ENCODE data around the gene NLGN3.

Gene NLGN3

DNA sequence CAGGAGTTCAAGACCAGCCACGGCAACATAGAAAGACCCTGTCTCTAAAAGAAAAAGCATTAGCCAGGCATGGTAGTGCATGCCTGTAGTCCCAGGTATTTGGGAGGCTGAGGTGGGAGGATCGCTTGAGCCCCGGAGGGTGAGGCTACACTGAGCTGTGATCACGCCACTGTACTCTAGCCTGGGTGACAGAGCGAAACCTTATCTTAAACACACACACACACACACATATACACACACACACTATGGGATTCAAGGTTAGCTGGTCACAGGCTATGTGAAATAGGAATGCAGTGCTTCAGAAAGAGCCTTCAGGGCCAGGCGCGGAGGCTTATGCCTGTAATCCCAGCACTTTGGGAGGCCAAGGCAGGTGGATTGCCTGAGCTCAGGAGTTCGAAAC is 23.5 kb downstream of the NLGN3 start:
- H3K4me3 ChIP-seq (replicated peaks; ENCODE audit: low read depth, low read length) = no peak overlapping the region

GRCh38 chrX:71169586-71169985 is 24.9 kb downstream of the NLGN3 start:
- H3K4me3 ChIP-seq (replicated peaks; ENCODE audit: low read depth, low read length) = no peak overlapping the region
- DNase-seq (ENCODE audit: extremely low read depth, low read depth) = no peak
- TF ChIP-seq, protein P1, sequence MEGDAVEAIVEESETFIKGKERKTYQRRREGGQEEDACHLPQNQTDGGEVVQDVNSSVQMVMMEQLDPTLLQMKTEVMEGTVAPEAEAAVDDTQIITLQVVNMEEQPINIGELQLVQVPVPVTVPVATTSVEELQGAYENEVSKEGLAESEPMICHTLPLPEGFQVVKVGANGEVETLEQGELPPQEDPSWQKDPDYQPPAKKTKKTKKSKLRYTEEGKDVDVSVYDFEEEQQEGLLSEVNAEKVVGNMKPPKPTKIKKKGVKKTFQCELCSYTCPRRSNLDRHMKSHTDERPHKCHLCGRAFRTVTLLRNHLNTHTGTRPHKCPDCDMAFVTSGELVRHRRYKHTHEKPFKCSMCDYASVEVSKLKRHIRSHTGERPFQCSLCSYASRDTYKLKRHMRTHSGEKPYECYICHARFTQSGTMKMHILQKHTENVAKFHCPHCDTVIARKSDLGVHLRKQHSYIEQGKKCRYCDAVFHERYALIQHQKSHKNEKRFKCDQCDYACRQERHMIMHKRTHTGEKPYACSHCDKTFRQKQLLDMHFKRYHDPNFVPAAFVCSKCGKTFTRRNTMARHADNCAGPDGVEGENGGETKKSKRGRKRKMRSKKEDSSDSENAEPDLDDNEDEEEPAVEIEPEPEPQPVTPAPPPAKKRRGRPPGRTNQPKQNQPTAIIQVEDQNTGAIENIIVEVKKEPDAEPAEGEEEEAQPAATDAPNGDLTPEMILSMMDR (IDR thresholded peaks at IDR 0.05; ENCODE audit: low read depth, low read length, missing control alignments) = no peak

More for the DNA sequence above, 23.5 kb downstream of the NLGN3 start:
- no peak for DNase-seq (ENCODE audit: extremely low read depth, low read depth)
- TF ChIP-seq, protein P1 (IDR thresholded peaks at IDR 0.05; ENCODE audit: low read depth, low read length, missing control alignments) = no peak

DNA sequence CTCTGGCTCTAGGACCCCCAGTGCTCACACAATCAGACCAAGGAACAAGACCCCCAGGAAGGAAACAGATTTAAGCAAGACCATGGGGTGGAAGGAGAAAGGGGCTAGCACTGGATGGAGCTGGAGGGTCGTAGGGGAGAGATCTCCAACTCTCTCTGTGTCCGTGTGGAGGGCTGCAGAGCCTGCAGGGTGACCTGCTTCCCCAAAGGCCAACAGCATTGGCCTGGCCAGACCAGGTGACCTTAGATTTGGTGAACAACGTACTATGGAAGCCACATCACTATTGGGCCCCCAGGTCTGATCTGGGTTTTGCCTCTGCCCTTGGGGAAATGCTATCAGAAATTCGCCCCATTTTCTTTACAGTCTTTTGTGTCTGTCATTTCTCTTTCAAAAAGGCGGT is 26.0 kb downstream of the NLGN3 start:
- TF ChIP-seq, protein P1 (IDR thresholded peaks at IDR 0.05; ENCODE audit: low read depth, low read length, missing control alignments) = no peak
- no peak overlapping the region for H3K4me3 ChIP-seq (replicated peaks; ENCODE audit: low read depth, low read length)
- DNase-seq (ENCODE audit: extremely low read depth, low read depth) = no peak

DNA sequence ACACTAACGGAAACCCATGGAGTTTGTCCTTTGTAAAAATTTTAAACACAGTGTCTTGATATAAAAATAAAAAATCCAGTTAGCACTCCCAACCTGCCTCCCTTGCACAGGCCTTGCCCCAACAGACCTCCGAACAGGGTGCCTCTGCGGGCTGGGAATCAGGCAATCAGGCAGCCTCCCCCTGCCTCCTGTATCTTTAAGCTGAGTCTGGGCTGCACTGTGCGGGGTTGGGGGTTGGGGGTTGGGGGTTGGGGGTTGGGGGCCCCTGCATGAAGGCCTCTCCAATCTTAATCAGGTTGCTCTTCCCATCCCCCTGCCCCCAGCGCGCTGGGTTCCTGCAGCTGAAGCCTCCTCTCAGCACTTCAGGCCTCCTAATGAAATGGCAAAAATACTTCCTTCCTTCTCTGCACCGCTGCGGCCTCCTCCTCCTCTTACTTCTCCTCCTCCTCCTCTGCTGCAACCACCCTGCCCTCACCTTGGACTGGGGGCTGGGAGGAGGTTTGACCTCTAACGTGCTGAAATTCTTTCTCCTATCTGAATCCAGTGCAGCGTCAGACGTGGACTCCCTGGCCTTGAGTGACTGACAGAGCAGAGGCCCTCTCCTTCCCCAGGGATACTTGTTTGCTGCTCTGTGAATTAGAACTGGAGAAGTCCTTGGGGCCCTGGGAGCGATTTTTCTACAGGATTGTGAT is 26.6 kb downstream of the NLGN3 start:
- DNase-seq (ENCODE audit: extremely low read depth, low read depth) = no peak
- TF ChIP-seq, protein P1 (IDR thresholded peaks at IDR 0.05; ENCODE audit: low read depth, low read length, missing control alignments) = no peak
- H3K4me3 ChIP-seq (replicated peaks; ENCODE audit: low read depth, low read length) = no peak overlapping the region

DNA sequence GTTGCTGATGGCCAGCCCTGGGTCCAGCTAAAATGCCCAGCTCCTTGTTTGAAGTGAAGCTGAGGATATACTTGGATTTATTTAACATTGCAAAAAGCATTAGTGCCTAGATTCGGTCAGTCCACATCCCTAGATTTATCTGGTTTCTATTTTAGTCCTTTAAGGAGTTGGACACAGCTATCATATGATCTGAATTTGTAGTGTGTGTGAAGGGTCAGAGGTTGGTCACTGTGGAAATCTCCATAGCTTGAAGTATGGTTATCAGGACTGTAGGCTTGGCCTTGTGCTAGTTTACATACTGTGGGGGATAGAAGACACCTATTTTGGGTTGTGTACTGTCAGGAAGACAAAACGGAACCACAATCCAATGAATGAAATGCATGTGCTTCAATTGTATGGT is 28.8 kb downstream of the NLGN3 start:
- TF ChIP-seq, protein P1 (IDR thresholded peaks at IDR 0.05; ENCODE audit: low read depth, low read length, missing control alignments) = no peak
- no peak overlapping the region for H3K4me3 ChIP-seq (replicated peaks; ENCODE audit: low read depth, low read length)
- no peak for DNase-seq (ENCODE audit: extremely low read depth, low read depth)

DNA sequence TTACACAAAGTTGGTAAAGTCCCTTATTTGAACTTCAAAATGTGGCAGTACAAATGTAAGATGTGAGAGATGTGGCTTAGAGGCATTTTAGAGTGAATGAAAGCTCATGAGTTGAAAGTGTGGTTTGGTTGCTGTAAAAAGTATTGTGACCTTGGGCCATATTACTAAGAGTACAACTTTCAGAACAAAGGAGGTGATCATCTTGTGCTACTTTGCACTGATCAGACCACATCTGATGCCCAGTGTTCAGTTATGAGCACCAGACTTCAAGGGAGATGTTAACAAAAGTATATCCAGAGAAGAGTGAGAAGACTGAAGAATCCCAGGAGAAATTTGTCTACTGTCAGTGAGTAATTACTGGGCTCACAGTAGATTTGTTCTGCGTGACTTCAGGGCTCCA is 30.2 kb downstream of the NLGN3 start:
- TF ChIP-seq, protein P1 (IDR thresholded peaks at IDR 0.05; ENCODE audit: low read depth, low read length, missing control alignments) = no peak
- DNase-seq (ENCODE audit: extremely low read depth, low read depth) = no peak
- no peak overlapping the region for H3K4me3 ChIP-seq (replicated peaks; ENCODE audit: low read depth, low read length)

GRCh38 chrX:71175531-71175930 is 30.9 kb downstream of the NLGN3 start:
- DNase-seq (ENCODE audit: extremely low read depth, low read depth) = no peak

More at GRCh38 chrX:71175531-71175930, 30.9 kb downstream of the NLGN3 start:
- TF ChIP-seq, protein P1 (IDR thresholded peaks at IDR 0.05; ENCODE audit: low read depth, low read length, missing control alignments) = no peak
- no peak overlapping the region for H3K4me3 ChIP-seq (replicated peaks; ENCODE audit: low read depth, low read length)
